ENCODE results near the gene ABHD13.
"Not testable (repeated sequence)": the region's sequence is repeated elsewhere in the genome, so short reads cannot be mapped to it uniquely, and the experiment has no call there.

The ABHD13 gene

GRCh38 chr13:108218044-108218974 is at the start of gene ABHD13:
TSS of gene ABHD13 (plus strand) at chr13:108218392. CDS start at chr13:108229219, 10,827 bp downstream.
- DNase-seq (ENCODE audit: low read depth in 2 of 2): peak; percentile 87 to 88

- no peak for DNase-seq (ENCODE audit: low read depth in 2 of 2)
These were observed 49.3 kb upstream of the ABHD13 start for GRCh38 chr13:108168929-108169328.

GRCh38 chr13:108176685-108177274 is 41.4 kb upstream of the ABHD13 start:
- no peak for DNase-seq (ENCODE audit: low read depth in 2 of 2)

GRCh38 chr13:108178078-108178477 is 40.1 kb upstream of the ABHD13 start:
- no peak for DNase-seq (ENCODE audit: low read depth in 2 of 2)

- no peak for DNase-seq (ENCODE audit: low read depth in 2 of 2)
These were observed 35.5 kb upstream of the ABHD13 start for GRCh38 chr13:108182652-108183051.

GRCh38 chr13:108185223-108185622 is 33.0 kb upstream of the ABHD13 start:
- no peak for DNase-seq (ENCODE audit: low read depth in 2 of 2)

GRCh38 chr13:108188260-108188659 is 29.9 kb upstream of the ABHD13 start:
- DNase-seq (ENCODE audit: low read depth in 2 of 2): no peak

- no peak for DNase-seq (ENCODE audit: low read depth in 2 of 2)
These were observed 27.3 kb upstream of the ABHD13 start for GRCh38 chr13:108190897-108191296.

GRCh38 chr13:108193806-108194205 is 24.4 kb upstream of the ABHD13 start:
- DNase-seq (ENCODE audit: low read depth in 2 of 2): no peak

GRCh38 chr13:108194435-108194936 is 23.7 kb upstream of the ABHD13 start:
- DNase-seq (ENCODE audit: low read depth in 2 of 2): no peak

- no peak for DNase-seq (ENCODE audit: low read depth in 2 of 2)
These were observed 23.0 kb upstream of the ABHD13 start for GRCh38 chr13:108195146-108195545.

GRCh38 chr13:108195861-108196260 is 22.3 kb upstream of the ABHD13 start:
- no peak for DNase-seq (ENCODE audit: low read depth in 2 of 2)

GRCh38 chr13:108200781-108201398 is 17.3 kb upstream of the ABHD13 start:
- no peak for DNase-seq (ENCODE audit: low read depth in 2 of 2)

GRCh38 chr13:108210551-108210950 is 7.6 kb upstream of the ABHD13 start:
- no peak for DNase-seq (ENCODE audit: low read depth in 2 of 2)

GRCh38 chr13:108212886-108213285 is 5.3 kb upstream of the ABHD13 start:
- no peak for DNase-seq (ENCODE audit: low read depth in 2 of 2)

GRCh38 chr13:108213946-108214345 is 4.2 kb upstream of the ABHD13 start:
- no peak for DNase-seq (ENCODE audit: low read depth in 2 of 2)

GRCh38 chr13:108214441-108215271 is 3.5 kb upstream of the ABHD13 start:
- no peak for DNase-seq (ENCODE audit: low read depth in 2 of 2)

GRCh38 chr13:108215436-108215835 is 2.8 kb upstream of the ABHD13 start, which contains the start of gene LIG4:
TSS of gene LIG4 (minus strand) at chr13:108215536. CDS start at chr13:108211268, 4,268 bp downstream.
- peak; percentile 72 to 76 for DNase-seq (ENCODE audit: low read depth in 2 of 2)

GRCh38 chr13:108217307-108218043 is 717 bp upstream of the ABHD13 start:
- not testable (repeated sequence) for DNase-seq (ENCODE audit: low read depth in 2 of 2)

GRCh38 chr13:108220041-108220440 is 1.8 kb downstream of the ABHD13 start:
- no peak for DNase-seq (ENCODE audit: low read depth in 2 of 2)
